ENCODE data around the gene SPEN. TPM values are rescaled to one million over a fixed set of nuclear protein-coding genes. Genes with fewer than 3 reads are reported as not detected.

The SPEN gene
- total and polyA plus RNA-seq, 2 of the 4 experiments (the other 2 are of a cell fraction): 7.6 to 15.8 TPM

DNA sequence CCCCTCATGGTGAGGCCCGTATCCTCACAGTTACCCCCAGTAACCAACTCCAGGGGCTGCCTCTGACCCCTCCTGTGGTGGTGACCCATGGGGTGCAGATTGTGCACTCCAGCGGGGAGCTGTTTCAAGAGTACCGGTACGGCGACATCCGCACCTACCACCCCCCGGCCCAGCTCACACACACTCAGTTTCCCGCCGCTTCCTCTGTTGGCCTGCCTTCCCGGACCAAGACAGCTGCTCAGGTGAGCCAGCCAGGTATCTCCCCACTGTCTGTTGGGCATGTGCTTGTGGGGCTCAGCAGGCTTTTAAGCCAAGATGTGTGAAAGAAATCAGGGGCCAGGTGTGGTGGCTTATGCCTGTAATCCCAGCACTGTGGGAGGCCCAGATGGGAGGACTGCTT, 88.5 kb downstream of the SPEN start:
- dilution Hi-C loops (cut with HindIII; ENCODE audit: low sequenced_read_pairs, unreplicated experiment): no loop called here
- CTCF ChIA-PET: no interaction called here

More for the DNA sequence above, 88.5 kb downstream of the SPEN start:
- H3K4me3 ChIP-seq (ENCODE audit: insufficient read depth, low read depth, low read length): no peak overlapping the region
- H4K20me1 ChIP-seq (ENCODE audit: insufficient read depth, low read length): peaks cover 3% of the 10 kb centered on the region; the same call in 1 of the 2 replicates
- no peak overlapping the region for H3K4me2 ChIP-seq (ENCODE audit: low read depth, low read length)
- no peak overlapping the region for H3K23ac ChIP-seq (ENCODE audit: low read depth, low read length)
- H3K4ac ChIP-seq (ENCODE audit: low read depth, low read length): no peak overlapping the region
- intact Hi-C loops (cut with micrococcal nuclease) (no loop called here), in situ Hi-C loops (cut with MboI; ENCODE audit: low sequenced_read_pairs) (loop anchor here (10.0 kb wide), 1 partner anchor 59 kb away; no protein-coding TSS in a partner anchor)
- no peak overlapping the region for H4K8ac ChIP-seq (ENCODE audit: low read depth in 2 of 2, low read length in 2 of 2)
- no peak overlapping the region for H3K9ac ChIP-seq (ENCODE audit: low read depth, low read length)
- peaks cover 19% of the 10 kb centered on the region for H3K9me1 ChIP-seq (ENCODE audit: insufficient read depth, low read length)
- H3K27me3 ChIP-seq (ENCODE audit: control insufficient read depth, insufficient read depth, low read length): no peaks in the 10 kb centered on the region
- H3K18ac ChIP-seq (ENCODE audit: low read depth, low read length): no peak overlapping the region
- H3K14ac ChIP-seq (replicated peaks; ENCODE audit: low read depth, low read length): no peak overlapping the region
- peaks cover 70% of the 10 kb centered on the region for H3K36me3 ChIP-seq (ENCODE audit: control insufficient read depth, insufficient read depth, low read length)
- no peak overlapping the region for H3K27ac ChIP-seq (ENCODE audit: insufficient read depth, low read length)
- no peak overlapping the region for H3K56ac ChIP-seq (ENCODE audit: extremely low read depth, insufficient read depth, low read length)
- BruUV-seq (replicated peaks): no TSS peak
- no peak overlapping the region for H2AK9ac ChIP-seq (replicated peaks; ENCODE audit: low read depth, low read length, poor library complexity)
- H2AK5ac ChIP-seq (ENCODE audit: low read depth, low read length): no peak overlapping the region
- TF ChIP-seq MAZ (IDR thresholded peaks at IDR 0.05; ENCODE audit: borderline replicate concordance, low read depth, low read length) (no peak), RFX5 (IDR thresholded peaks at IDR 0.05; ENCODE audit: low read depth, low read length) (no peak), POLR2A (IDR thresholded peaks at IDR 0.05; ENCODE audit: low read depth, low read length) (no peak), BHLHE40 (IDR thresholded peaks at IDR 0.05; ENCODE audit: low read depth, low read length) (no peak)
- TF ChIP-seq, protein P1, sequence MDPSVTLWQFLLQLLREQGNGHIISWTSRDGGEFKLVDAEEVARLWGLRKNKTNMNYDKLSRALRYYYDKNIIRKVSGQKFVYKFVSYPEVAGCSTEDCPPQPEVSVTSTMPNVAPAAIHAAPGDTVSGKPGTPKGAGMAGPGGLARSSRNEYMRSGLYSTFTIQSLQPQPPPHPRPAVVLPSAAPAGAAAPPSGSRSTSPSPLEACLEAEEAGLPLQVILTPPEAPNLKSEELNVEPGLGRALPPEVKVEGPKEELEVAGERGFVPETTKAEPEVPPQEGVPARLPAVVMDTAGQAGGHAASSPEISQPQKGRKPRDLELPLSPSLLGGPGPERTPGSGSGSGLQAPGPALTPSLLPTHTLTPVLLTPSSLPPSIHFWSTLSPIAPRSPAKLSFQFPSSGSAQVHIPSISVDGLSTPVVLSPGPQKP (IDR thresholded peaks at IDR 0.05; ENCODE audit: borderline replicate concordance, low read depth, low read length): no peak
- TF ChIP-seq, protein P2, sequence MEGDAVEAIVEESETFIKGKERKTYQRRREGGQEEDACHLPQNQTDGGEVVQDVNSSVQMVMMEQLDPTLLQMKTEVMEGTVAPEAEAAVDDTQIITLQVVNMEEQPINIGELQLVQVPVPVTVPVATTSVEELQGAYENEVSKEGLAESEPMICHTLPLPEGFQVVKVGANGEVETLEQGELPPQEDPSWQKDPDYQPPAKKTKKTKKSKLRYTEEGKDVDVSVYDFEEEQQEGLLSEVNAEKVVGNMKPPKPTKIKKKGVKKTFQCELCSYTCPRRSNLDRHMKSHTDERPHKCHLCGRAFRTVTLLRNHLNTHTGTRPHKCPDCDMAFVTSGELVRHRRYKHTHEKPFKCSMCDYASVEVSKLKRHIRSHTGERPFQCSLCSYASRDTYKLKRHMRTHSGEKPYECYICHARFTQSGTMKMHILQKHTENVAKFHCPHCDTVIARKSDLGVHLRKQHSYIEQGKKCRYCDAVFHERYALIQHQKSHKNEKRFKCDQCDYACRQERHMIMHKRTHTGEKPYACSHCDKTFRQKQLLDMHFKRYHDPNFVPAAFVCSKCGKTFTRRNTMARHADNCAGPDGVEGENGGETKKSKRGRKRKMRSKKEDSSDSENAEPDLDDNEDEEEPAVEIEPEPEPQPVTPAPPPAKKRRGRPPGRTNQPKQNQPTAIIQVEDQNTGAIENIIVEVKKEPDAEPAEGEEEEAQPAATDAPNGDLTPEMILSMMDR (conservative IDR thresholded peaks at IDR 0.05; ENCODE audit: low read depth, low read length): no peak
- no CpG with 5 or more reads among the region's 10 CpGs for WGBS, 2 experiments (ENCODE audit: extremely low coverage in 2 of 2, insufficient read length in 1 of 2)
- H2AFZ ChIP-seq (replicated peaks; ENCODE audit: low read length, poor library complexity): no peak overlapping the region
- POLR2A ChIA-PET (ENCODE audit: unreplicated experiment): interaction anchor here (0.5 kb wide), 1 partner anchor 8 kb away, joined by 3 read pairs; no protein-coding TSS in a partner anchor
- no peak for ATAC-seq (ENCODE audit: low read depth)
- no peak overlapping the region for H4K91ac ChIP-seq (ENCODE audit: insufficient read depth, low read depth, low read length)
- no peak overlapping the region for H2BK120ac ChIP-seq (ENCODE audit: low read depth, low read length)
- H2BK5ac ChIP-seq (ENCODE audit: low read depth, low read length, poor library complexity, severe bottlenecking): no peak overlapping the region
- no peak overlapping the region for H4K5ac ChIP-seq (ENCODE audit: low read depth, low read length)
- H3K4me1 ChIP-seq (ENCODE audit: control insufficient read depth, insufficient read depth, low read length): peaks cover 14% of the 10 kb centered on the region
- H3K9me3 ChIP-seq (ENCODE audit: control insufficient read depth, insufficient read depth, low read length): no peaks in the 10 kb centered on the region
- H2BK20ac ChIP-seq (ENCODE audit: low read depth, low read length): no peak overlapping the region
- H3K79me1 ChIP-seq (ENCODE audit: low read depth in 1 of 2, low read length in 2 of 2): peaks cover 11 to 63% of the 10 kb centered on the region in 2 experiments
- no peak for DNase-seq
- no peak overlapping the region for H2BK15ac ChIP-seq (ENCODE audit: low read depth, low read length)
